Measurements from ENCODE around the gene CLEC4M.

The CLEC4M gene, protein sequence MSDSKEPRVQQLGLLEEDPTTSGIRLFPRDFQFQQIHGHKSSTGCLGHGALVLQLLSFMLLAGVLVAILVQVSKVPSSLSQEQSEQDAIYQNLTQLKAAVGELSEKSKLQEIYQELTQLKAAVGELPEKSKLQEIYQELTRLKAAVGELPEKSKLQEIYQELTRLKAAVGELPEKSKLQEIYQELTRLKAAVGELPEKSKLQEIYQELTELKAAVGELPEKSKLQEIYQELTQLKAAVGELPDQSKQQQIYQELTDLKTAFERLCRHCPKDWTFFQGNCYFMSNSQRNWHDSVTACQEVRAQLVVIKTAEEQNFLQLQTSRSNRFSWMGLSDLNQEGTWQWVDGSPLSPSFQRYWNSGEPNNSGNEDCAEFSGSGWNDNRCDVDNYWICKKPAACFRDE

DNA sequence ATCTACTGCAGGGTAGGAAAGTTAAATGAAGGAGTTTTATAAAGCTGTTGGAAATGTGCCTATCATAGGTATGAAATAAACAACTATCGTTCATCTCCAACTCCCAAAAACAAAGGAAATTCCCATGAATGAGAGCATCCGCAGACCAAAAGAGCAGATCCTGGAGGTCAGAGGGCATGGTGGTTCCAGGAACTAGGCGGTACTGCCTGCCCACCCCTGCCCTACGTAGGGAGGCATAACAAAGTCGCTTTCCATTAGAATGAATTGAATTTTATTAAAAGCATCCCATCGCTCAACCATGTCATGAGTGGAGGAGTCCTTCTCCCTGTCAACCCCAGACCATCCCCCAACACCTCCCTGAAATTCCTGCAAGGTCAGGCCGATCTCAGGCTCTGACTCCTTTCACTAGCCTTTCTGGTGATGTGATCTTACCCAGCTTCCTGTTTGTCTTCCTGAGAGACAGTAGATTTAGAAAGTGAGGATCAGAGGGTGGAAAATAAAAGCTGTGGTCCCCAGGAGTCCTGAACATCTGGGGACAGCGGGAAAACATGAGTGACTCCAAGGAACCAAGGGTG, at the start of gene CLEC4M:
Gene CLEC4M (plus strand): TSS at position 525 of the 575 bp plus-strand sequence. CDS start 24 bp downstream, at position 549.
- TF ChIP-seq, protein P1, sequence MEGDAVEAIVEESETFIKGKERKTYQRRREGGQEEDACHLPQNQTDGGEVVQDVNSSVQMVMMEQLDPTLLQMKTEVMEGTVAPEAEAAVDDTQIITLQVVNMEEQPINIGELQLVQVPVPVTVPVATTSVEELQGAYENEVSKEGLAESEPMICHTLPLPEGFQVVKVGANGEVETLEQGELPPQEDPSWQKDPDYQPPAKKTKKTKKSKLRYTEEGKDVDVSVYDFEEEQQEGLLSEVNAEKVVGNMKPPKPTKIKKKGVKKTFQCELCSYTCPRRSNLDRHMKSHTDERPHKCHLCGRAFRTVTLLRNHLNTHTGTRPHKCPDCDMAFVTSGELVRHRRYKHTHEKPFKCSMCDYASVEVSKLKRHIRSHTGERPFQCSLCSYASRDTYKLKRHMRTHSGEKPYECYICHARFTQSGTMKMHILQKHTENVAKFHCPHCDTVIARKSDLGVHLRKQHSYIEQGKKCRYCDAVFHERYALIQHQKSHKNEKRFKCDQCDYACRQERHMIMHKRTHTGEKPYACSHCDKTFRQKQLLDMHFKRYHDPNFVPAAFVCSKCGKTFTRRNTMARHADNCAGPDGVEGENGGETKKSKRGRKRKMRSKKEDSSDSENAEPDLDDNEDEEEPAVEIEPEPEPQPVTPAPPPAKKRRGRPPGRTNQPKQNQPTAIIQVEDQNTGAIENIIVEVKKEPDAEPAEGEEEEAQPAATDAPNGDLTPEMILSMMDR (IDR thresholded peaks at IDR 0.05; ENCODE audit: insufficient read depth, low read length, poor library complexity, severe bottlenecking), result no peak
- no peak within 1 kb of the TSS for H3K4me3 ChIP-seq (replicated peaks; ENCODE audit: low read depth, low read length)
- DNase-seq (ENCODE audit: extremely low read depth, insufficient read length), result no peak
- H3K27me3 ChIP-seq (replicated peaks; ENCODE audit: control insufficient read depth, insufficient read depth, low read length), result no peaks in the 10 kb centered on the region
- no peaks in the 10 kb centered on the region for H3K36me3 ChIP-seq (ENCODE audit: control insufficient read depth, insufficient read depth, low read length)

DNA sequence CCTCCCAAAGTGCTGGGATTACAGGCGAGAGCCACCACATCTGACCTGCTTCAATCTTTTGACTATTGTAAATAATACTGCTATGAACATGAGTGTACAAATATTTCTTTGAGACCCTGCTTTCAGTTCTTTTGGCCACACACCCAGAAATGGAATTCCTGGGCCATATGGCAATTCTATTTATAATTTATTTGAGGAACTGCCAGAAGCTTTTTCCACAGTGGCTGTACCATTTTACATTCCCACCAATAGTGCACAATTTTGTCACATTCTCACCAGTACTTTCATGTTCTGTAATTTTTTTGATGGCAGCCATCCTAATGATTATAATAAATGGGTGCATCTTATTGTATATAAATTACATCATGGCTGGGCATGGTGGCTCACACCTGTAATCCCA, 47.4 kb upstream of the CLEC4M start:
- no peak overlapping the region for H3K4me3 ChIP-seq (replicated peaks; ENCODE audit: low read depth, low read length)
- no peak for DNase-seq (ENCODE audit: extremely low read depth, insufficient read length)
- H3K36me3 ChIP-seq (ENCODE audit: control insufficient read depth, insufficient read depth, low read length), result no peaks in the 10 kb centered on the region
- TF ChIP-seq, protein P1 (IDR thresholded peaks at IDR 0.05; ENCODE audit: insufficient read depth, low read length, poor library complexity, severe bottlenecking), result no peak
- H3K27me3 ChIP-seq (replicated peaks; ENCODE audit: control insufficient read depth, insufficient read depth, low read length), result no peaks in the 10 kb centered on the region

- no peaks in the 10 kb centered on the region for H3K36me3 ChIP-seq (ENCODE audit: control insufficient read depth, insufficient read depth, low read length)
- TF ChIP-seq, protein P1 (IDR thresholded peaks at IDR 0.05; ENCODE audit: insufficient read depth, low read length, poor library complexity, severe bottlenecking), result no peak
- DNase-seq (ENCODE audit: extremely low read depth, insufficient read length), result no peak
- H3K27me3 ChIP-seq (replicated peaks; ENCODE audit: control insufficient read depth, insufficient read depth, low read length), result no peaks in the 10 kb centered on the region
- no peak overlapping the region for H3K4me3 ChIP-seq (replicated peaks; ENCODE audit: low read depth, low read length)
These were observed 46.3 kb upstream of the CLEC4M start for GRCh38 chr19:7716762-7717161.

DNA sequence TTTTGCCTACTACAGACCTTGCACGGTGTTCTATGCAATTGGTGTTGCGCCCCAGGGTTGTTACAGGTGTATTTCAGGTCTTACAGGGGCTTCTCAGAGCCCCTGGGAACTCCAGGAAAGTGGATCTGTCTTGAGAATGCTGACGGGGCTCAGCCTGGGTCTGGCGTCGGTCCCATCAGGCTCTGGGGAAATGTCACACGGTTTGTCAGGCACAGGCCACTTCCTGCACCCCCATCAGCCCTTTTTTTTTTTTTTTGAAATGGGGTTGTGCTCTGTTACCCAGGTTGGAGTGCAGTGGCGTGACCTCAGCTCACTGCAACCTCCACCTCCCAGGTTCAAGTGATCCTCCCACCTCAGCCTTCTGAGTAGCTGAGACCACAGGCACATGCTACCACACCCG, 44.4 kb upstream of the CLEC4M start:
- H3K27me3 ChIP-seq (replicated peaks; ENCODE audit: control insufficient read depth, insufficient read depth, low read length), result no peaks in the 10 kb centered on the region
- TF ChIP-seq, protein P1 (IDR thresholded peaks at IDR 0.05; ENCODE audit: insufficient read depth, low read length, poor library complexity, severe bottlenecking), result no peak
- DNase-seq (ENCODE audit: extremely low read depth, insufficient read length), result peak; percentile 76
- H3K4me3 ChIP-seq (replicated peaks; ENCODE audit: low read depth, low read length), result no peak overlapping the region
- no peaks in the 10 kb centered on the region for H3K36me3 ChIP-seq (ENCODE audit: control insufficient read depth, insufficient read depth, low read length)

DNA sequence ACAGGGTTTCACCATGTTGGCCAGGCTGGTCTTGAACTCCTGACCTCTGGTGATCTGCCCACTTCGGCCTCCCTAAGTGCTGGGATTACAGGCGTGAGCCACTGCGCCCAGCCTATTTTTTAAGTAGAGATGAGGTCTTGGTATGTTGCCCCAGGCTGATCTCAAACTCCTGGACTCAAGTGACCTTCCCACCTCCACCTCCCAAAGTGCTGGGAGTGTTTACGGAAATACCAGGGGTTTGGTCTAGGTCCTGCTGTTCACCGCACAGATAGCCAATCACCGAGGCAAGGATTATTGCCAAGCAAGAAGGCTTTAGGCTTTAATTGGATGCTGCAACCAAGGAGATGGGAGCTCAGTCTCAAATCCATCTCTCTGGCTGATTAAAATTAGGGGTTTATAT, 42.7 kb upstream of the CLEC4M start:
- DNase-seq (ENCODE audit: extremely low read depth, insufficient read length), result no peak
- no peak overlapping the region for H3K4me3 ChIP-seq (replicated peaks; ENCODE audit: low read depth, low read length)
- no peaks in the 10 kb centered on the region for H3K27me3 ChIP-seq (replicated peaks; ENCODE audit: control insufficient read depth, insufficient read depth, low read length)
- H3K36me3 ChIP-seq (ENCODE audit: control insufficient read depth, insufficient read depth, low read length), result no peaks in the 10 kb centered on the region
- TF ChIP-seq, protein P1 (IDR thresholded peaks at IDR 0.05; ENCODE audit: insufficient read depth, low read length, poor library complexity, severe bottlenecking), result no peak
